HEK293 (cell line): Measurements from ENCODE around the gene OR6A2.

ENCODE experiments used
- RBAK ChIP-seq: fragments of 450-650 bp; formaldehyde crosslinking; IDR thresholded peaks from 2 replicates; pipeline ENCODE4 v1.5.1; 2016; ENCODE audit warnings: missing biosample characterization, missing genetic modification characterization
- TCF7L2 ChIP-seq: IDR thresholded peaks from 2 replicates; pipeline ENCODE4 v1.6.1; 2011; ENCODE audit warnings: low read depth, mild to moderate bottlenecking, inconsistent platforms, low read length, moderate library complexity, borderline replicate concordance
- ZBTB1 ChIP-seq: fragments of 450-650 bp; formaldehyde crosslinking; IDR thresholded peaks from 2 replicates; pipeline ENCODE4 v1.5.1; 2016; ENCODE audit warnings: missing biosample characterization, missing genetic modification characterization
- ZNF404 ChIP-seq: fragments of 450-650 bp; formaldehyde crosslinking; IDR thresholded peaks from 2 replicates; pipeline ENCODE4 v1.5.1; 2017; ENCODE audit warnings: missing biosample characterization, missing genetic modification characterization
- ZNF585B ChIP-seq: fragments of 450-650 bp; formaldehyde crosslinking; IDR thresholded peaks from 2 replicates; pipeline ENCODE4 v1.5.1; 2016; ENCODE audit warnings: missing biosample characterization, missing genetic modification characterization
- TF ChIP-seq, protein P1 (sequence below): fragments of 450-650 bp; formaldehyde crosslinking; IDR thresholded peaks from 2 replicates; pipeline ENCODE4 v1.5.1; 2016; ENCODE audit warnings: missing biosample characterization, missing genetic modification characterization
- TF ChIP-seq, protein P2 (sequence below): fragments of 450-650 bp; formaldehyde crosslinking; IDR thresholded peaks from 2 replicates; pipeline ENCODE4 v1.5.1; 2016; ENCODE audit warnings: missing biosample characterization, missing genetic modification characterization
- TF ChIP-seq, protein P3 (sequence below): fragments of 450-650 bp; formaldehyde crosslinking; IDR thresholded peaks from 2 replicates; pipeline ENCODE4 v1.5.1; 2016; ENCODE audit warnings: missing biosample characterization, missing genetic modification characterization
- TF ChIP-seq, protein P4 (sequence below): fragments of 450-650 bp; formaldehyde crosslinking; optimal IDR thresholded peaks from 2 replicates; pipeline ENCODE3; 2016; ENCODE audit warnings: missing biosample characterization, mild to moderate bottlenecking, missing genetic modification characterization

DNA sequence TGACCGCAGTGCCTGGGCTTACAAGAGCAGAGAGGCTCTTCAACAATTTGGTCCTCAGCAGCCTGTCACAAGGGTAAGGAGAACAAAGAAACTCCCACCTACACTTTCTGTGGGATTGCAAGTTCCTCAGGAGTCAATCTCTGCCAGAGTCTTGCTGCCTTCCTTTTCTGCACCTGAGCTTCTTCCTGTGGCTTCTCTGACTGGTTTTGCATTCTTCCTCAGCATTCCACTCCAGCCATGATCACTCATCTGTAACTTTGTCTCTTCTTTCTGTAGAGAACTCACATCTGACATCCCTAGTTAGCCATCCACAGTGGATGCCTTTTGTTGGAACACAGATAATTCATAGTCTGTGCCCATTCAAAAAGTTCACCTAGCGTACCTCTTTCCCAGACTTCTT is 14.2 kb upstream of the OR6A2 start:
- TF ChIP-seq ZBTB1 (no peak), ZNF404 (tag by site-specific recombination) (no peak), RBAK (no peak), ZNF585B (tag by site-specific recombination) (no peak), TCF7L2 (no peak)
- TF ChIP-seq, protein P1, sequence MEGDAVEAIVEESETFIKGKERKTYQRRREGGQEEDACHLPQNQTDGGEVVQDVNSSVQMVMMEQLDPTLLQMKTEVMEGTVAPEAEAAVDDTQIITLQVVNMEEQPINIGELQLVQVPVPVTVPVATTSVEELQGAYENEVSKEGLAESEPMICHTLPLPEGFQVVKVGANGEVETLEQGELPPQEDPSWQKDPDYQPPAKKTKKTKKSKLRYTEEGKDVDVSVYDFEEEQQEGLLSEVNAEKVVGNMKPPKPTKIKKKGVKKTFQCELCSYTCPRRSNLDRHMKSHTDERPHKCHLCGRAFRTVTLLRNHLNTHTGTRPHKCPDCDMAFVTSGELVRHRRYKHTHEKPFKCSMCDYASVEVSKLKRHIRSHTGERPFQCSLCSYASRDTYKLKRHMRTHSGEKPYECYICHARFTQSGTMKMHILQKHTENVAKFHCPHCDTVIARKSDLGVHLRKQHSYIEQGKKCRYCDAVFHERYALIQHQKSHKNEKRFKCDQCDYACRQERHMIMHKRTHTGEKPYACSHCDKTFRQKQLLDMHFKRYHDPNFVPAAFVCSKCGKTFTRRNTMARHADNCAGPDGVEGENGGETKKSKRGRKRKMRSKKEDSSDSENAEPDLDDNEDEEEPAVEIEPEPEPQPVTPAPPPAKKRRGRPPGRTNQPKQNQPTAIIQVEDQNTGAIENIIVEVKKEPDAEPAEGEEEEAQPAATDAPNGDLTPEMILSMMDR (tag by site-specific recombination): no peak
- TF ChIP-seq, protein P2, sequence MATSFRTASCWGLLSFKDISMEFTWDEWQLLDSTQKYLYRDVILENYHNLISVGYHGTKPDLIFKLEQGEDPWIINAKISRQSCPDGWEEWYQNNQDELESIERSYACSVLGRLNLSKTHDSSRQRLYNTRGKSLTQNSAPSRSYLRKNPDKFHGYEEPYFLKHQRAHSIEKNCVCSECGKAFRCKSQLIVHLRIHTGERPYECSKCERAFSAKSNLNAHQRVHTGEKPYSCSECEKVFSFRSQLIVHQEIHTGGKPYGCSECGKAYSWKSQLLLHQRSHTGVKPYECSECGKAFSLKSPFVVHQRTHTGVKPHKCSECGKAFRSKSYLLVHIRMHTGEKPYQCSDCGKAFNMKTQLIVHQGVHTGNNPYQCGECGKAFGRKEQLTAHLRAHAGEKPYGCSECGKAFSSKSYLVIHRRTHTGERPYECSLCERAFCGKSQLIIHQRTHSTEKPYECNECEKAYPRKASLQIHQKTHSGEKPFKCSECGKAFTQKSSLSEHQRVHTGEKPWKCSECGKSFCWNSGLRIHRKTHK (tag by site-specific recombination): no peak
- TF ChIP-seq, protein P3, sequence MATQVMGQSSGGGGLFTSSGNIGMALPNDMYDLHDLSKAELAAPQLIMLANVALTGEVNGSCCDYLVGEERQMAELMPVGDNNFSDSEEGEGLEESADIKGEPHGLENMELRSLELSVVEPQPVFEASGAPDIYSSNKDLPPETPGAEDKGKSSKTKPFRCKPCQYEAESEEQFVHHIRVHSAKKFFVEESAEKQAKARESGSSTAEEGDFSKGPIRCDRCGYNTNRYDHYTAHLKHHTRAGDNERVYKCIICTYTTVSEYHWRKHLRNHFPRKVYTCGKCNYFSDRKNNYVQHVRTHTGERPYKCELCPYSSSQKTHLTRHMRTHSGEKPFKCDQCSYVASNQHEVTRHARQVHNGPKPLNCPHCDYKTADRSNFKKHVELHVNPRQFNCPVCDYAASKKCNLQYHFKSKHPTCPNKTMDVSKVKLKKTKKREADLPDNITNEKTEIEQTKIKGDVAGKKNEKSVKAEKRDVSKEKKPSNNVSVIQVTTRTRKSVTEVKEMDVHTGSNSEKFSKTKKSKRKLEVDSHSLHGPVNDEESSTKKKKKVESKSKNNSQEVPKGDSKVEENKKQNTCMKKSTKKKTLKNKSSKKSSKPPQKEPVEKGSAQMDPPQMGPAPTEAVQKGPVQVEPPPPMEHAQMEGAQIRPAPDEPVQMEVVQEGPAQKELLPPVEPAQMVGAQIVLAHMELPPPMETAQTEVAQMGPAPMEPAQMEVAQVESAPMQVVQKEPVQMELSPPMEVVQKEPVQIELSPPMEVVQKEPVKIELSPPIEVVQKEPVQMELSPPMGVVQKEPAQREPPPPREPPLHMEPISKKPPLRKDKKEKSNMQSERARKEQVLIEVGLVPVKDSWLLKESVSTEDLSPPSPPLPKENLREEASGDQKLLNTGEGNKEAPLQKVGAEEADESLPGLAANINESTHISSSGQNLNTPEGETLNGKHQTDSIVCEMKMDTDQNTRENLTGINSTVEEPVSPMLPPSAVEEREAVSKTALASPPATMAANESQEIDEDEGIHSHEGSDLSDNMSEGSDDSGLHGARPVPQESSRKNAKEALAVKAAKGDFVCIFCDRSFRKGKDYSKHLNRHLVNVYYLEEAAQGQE (tag by site-specific recombination): no peak
- TF ChIP-seq, protein P4, sequence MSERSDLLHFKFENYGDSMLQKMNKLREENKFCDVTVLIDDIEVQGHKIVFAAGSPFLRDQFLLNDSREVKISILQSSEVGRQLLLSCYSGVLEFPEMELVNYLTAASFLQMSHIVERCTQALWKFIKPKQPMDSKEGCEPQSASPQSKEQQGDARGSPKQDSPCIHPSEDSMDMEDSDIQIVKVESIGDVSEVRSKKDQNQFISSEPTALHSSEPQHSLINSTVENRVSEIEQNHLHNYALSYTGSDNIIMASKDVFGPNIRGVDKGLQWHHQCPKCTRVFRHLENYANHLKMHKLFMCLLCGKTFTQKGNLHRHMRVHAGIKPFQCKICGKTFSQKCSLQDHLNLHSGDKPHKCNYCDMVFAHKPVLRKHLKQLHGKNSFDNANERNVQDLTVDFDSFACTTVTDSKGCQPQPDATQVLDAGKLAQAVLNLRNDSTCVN (tag by site-specific recombination): no peak
